Large intestine (tissue), 3 donors: ENCODE measurements around the gene EDEM1. TPM values are rescaled to one million over a fixed set of nuclear protein-coding genes. Genes with fewer than 3 reads are reported as not detected.

Experiments
- DNase-seq, 2 donors: peaks; one replicate each; pipeline versions ENCODE4 v3.0.0 to v3.0.0-alpha.2; 2013
- H3K27ac ChIP-seq: one replicate; pipeline ENCODE4 v1.5.1; 2013; ENCODE audit warnings: low read length
- H3K27me3 ChIP-seq: 2 replicates; pipeline ENCODE4 v1.6.1; 2013; ENCODE audit warnings: low read length; ENCODE audit not compliant: control insufficient read depth, insufficient read depth
- H3K36me3 ChIP-seq: 2 replicates; pipeline ENCODE4 v1.6.1; 2013; ENCODE audit warnings: low read length; ENCODE audit not compliant: control insufficient read depth, insufficient read depth
- H3K4me1 ChIP-seq: one replicate; pipeline ENCODE4 v1.6.1; 2013; ENCODE audit warnings: low read length; ENCODE audit not compliant: control insufficient read depth, insufficient read depth
- H3K4me3 ChIP-seq: one replicate; pipeline ENCODE4 v1.5.1; 2013; ENCODE audit warnings: low read length
- H3K9me3 ChIP-seq: one replicate; pipeline ENCODE4 v1.6.1; 2013; ENCODE audit warnings: mild to moderate bottlenecking, low read depth, low read length, moderate library complexity; ENCODE audit not compliant: control insufficient read depth
- WGBS: methylation state at CpG from one replicate; pipeline ENCODE4 v1.1.5; 2013; ENCODE audit warnings: low lambda C conversion rate; ENCODE audit not compliant: insufficient coverage; 5-methylcytosine and 5-hydroxymethylcytosine counted together
- polyA plus RNA-seq: library from polyadenylated mRNA; unstranded; fragments of 120-200 nt; gene quantifications from one replicate; pipeline ENCODE4 v1.2.1, GENCODE V29; 2013

The EDEM1 gene
- polyA plus RNA-seq, 1 donor = 22.2 TPM

DNA sequence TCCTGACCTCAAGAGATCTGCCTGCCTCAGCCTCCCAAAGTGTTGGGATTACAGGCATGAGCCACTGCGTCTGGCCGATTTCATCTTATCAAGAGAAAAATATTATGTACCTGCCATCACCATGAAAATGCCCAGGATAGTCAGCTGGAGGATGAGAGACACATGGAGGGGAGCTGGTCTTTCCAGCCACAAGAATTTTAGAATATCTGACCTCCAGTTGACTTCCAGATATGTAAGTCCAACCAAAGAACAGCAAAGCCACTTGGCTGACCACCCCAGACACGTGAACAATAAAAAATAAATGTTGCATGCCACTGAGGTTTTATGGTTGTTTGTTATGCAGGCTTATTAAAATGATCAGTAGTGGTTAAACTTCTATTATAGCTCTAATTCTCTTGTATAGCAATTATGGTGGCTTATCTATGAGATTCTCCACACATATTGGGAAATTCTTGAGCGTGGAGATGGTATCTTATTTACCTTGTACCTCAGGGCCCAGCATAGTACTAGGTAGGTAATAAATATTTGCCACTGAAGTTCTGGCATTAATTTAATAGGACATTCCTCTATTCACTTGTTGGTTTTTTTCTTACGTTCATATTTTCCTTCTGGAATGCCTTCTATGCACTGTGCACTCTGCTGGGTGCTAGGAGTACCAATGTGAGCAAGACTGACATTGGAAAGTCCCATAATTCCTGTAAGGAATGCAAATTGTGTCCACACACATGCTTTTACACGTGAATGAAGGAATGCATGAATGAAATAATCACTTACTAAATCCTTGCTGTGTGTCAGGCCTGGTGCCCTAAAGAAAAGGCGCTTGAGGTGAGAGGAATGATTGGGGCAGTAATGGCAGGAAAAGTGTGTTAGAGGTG lies 77.6 kb downstream of the EDEM1 start:
- H3K27me3 ChIP-seq = no peaks in the 10 kb centered on the region
- no peaks in the 10 kb centered on the region for H3K4me1 ChIP-seq
- no peaks in the 10 kb centered on the region for H3K9me3 ChIP-seq
- 75% methylated on average over 1 of the region's 7 CpGs for WGBS
- DNase-seq = no peak
- H3K27ac ChIP-seq = no peak overlapping the region
- H3K36me3 ChIP-seq = no peaks in the 10 kb centered on the region
- H3K4me3 ChIP-seq = no peak overlapping the region

DNA sequence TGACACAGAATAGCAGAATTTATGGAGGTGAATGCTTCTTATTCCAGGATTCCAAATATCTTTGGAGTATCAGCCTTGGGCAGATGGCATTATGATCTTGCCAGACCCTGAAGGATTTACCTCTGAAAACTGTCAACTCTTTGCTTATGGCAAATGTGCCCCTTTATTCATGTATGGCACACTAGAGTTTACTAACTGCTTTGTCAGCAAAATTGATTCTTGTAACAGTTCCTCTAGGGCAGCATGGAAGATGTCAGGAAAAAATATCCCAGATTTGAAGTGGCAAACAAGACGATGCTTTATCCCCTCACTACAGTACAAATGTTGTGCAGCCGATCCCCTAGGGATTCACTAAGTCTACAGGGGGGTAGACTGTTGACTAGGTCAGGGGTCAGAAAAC lies 79.7 kb downstream of the EDEM1 start:
- Histone ChIP-seq H3K4me1 (no peaks in the 10 kb centered on the region), H3K27me3 (no peaks in the 10 kb centered on the region), H3K27ac (no peak overlapping the region), H3K36me3 (no peaks in the 10 kb centered on the region), H3K9me3 (no peaks in the 10 kb centered on the region), H3K4me3 (no peak overlapping the region)
- no CpG with 5 or more reads among the region's 2 CpGs for WGBS
- DNase-seq = no peak

DNA sequence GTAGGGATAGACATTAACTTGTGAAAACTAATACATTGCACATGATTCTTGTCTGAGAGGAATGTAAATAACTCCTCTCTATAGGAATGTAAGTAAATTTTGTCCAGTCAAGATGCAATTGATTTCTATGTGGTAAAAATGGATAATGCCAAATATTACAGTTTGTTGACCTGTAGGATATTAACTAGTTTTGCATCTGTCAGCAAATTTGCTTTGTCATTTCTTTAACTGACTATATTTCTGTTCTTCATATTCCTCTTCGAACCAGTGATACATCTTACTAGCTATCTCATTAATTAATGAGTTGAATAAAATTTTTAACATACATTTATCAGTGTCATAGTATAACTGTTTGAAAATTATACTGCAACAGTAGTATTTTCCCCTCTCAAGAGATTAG lies 80.4 kb downstream of the EDEM1 start:
- H3K4me3 ChIP-seq = no peak overlapping the region
- no peaks in the 10 kb centered on the region for H3K4me1 ChIP-seq
- no peaks in the 10 kb centered on the region for H3K27me3 ChIP-seq
- DNase-seq = no peak
- 86% methylated on average over 1 of the region's 1 CpG for WGBS
- H3K9me3 ChIP-seq = no peaks in the 10 kb centered on the region
- H3K36me3 ChIP-seq = no peaks in the 10 kb centered on the region
- no peak overlapping the region for H3K27ac ChIP-seq

Other genes with a start within 250 kb of the EDEM1 start
- gene BHLHE40, start 208.3 kb upstream of the EDEM1 start, polyA plus RNA-seq = 101 TPM
- gene ARL8B, start 65.4 kb upstream of the EDEM1 start, polyA plus RNA-seq = 68.0 TPM